Stimulated activated CD8-positive, alpha-beta memory T cell treated with anti-CD3 and anti-CD28 coated beads, Interleukin-2, amount 100 ng/mL, for 1 hour (primary cell): ENCODE data around the gene PHKB.
"Not testable (repeated sequence)": the region's sequence is repeated elsewhere in the genome, so short reads cannot be mapped to it uniquely, and the experiment has no call there.

Source experiments
- DNase-seq, 2 donors: peaks; one replicate each; pipeline ENCODE4 v3.0.0-alpha.2; 2020; ENCODE audit warnings: low read depth in 2 of 2

PHKB gene

DNA sequence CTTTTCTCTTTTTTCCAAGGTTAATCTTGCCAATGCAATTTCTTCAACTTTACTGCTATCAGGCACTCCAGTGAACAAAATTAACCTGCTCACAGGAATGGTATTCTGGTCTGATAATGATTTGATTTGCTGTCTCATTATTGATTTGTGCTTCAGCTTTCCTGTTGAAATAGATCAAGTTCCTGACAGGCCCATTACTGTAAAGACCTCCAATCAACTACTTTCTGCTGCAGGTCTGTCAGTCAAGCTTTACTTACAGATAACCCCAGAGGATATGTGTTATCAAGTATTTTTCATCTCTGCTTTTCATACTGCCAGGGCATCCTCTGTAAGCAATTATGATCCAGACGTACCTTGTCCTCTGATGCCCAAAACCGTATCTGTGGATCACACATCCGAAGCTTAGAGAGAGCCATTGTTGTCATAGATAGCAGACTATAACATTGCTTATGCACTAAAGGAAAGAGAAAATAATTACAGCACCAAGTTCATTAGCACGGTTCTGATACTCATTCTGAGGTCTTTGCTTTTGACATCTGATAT is 215.6 kb downstream of the PHKB start:
- no peak for DNase-seq

DNA sequence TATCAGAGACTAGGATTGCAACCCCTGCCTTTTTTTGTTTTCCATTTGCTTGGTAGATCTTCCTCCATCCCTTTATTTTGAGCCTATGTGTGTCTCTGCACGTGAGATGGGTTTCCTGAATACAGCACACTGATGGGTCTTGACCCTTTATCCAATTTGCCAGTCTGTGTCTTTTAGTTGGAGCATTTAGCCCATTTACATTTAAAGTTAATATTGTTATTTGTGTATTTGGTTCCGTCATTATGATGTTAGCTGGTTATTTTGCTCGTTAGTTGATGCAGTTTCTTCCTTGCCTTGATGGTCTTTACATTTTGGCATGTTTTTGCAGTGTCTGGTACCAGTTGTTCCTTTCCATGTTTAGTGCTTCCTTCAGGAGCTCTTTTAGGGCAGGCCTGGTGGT is 220.4 kb downstream of the PHKB start:
- DNase-seq = not testable (repeated sequence)

DNA sequence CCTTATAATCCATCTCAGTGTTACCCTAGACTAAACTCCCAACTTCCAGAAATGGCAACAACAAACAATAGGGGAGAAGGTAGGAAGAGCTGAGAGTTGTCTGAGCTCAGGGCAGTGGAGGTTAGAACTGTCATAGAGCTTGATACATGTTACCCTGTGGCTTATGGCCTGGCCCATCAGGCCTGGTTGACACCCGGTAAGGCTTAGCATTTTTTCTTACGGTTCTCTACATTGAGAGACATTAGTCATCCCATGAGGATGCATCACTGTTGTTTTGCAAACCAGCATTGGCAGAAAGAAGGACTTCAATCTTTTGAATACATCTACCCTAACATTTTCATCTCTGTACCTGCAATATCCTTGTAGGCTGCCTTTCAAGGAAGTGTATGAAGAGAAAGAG is 226.6 kb downstream of the PHKB start:
- no peak for DNase-seq

DNA sequence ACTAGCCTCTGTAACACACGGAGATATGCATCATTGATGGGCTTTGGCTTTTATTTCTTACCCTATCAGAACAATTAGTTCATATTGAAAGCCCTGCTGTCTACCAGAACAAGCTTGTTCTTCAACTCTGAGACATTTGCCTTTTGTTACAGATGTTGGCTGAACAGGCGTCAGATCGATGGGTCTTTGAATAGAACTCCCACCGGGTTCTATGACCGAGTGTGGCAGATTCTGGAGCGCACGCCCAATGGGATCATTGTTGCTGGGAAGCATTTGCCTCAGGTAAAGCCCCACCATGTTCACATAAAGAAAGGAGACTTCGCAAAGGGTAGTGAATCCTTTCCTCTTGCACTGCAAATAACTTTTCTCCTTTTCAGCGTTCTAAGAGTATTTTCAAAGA is 232.1 kb downstream of the PHKB start:
- DNase-seq = no peak

DNA sequence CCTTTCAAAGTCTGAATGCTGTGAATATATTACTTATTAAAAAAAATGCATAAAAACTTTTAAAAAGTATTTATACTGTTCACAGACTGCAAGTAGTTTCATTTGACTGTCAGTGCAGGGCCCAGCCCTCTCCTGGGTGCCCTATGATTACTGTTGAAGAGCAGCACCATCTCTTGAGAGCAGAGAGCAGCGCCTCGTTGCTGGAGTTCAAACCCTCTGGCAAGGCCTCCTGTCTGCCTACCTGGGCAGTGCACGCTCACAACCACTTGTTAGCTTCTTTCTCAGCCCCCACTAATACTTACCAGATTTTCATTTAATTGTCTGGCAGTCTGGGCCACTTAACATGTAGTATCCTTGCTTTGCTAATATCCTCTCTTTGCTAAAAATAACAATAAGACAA is 233.4 kb downstream of the PHKB start:
- no peak for DNase-seq

DNA sequence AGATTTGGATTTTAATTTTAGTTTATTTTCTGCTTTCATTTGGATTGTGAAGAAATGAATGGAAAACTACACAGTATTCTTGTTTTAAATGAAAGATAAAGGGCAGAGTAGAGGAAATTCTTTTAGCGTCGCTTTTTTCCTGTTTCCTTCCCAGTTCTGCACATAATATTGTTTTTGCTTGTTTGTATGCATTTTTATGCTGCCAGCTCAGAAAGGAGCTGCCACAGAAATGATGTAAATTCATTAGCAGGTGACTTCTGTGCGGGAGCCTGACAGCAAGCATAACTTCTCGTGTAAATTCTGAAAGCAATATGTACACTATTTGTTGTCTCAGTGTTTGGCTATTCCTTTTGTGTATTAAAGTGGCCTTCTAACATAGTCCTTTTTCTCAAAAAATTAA is 234.6 kb downstream of the PHKB start:
- no peak for DNase-seq

DNA sequence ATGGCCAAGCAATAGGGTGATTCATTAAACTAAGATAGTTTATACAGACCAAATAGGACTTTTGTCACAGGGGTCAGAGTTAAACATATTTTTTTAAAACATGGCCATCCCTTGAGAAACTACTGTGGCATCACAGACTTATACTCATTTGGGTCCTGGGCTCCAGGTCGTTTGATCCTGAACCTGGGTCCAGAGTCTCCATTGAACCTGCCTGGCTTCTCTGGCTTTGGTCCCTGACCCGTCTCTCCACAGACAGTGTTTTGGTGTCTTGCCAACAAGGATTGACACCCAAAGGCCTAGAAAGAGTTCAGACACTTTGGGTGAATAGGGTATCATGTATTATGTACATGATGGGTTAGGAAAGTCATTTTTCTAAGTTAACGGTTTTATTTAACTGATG is 236.7 kb downstream of the PHKB start:
- no peak for DNase-seq

DNA sequence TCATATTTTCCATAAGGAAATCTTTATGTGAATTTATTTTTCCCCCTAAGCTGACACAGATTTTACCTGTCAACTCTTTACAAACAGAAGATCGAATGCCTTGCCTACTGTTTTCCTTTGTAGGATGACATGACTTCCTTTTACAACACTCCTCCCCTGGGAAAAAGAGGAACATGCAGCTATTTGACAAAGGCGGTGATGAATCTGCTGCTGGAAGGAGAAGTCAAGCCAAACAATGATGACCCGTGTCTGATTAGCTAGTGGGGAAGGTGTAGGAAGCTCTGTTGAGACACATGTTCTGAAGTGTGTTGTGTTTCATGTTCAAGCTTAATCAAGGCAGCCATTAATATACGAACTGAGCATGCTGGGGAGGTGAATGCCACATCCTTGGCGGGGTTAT is 238.0 kb downstream of the PHKB start:
- no peak for DNase-seq

DNA sequence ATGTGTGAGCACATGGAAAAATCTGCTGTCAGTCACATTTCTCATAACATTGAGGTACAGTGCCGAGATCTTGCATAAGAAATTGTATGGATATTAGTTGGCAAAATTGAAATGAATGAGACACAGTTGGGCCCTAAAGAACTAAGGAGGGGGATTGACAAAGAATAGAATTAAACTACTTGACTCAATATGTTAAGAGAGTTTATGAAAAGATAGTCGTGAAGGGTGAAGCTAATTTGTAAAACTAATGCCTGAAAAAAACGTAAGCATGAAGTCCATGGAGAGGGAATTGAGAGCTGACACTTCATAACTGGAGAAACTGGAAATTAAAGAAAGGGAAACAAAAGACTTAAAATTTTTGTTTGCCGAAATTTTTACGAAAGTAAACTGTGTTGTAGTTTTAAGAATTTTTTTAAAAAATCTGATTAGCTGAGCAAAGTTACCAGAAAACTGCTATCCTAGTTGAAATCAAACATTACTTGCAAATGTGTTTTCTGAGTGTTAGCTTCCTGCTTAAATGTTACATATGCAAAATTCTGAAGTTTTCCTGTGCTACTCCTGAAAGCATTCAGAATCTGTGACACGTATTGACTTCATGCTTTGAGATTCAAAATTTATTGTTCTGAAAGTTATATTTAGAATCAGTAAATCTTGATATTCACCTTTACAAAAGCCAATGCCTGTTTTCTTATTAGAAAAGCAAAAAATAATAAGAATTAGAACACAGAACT is 239.9 kb downstream of the PHKB start:
- no peak for DNase-seq

DNA sequence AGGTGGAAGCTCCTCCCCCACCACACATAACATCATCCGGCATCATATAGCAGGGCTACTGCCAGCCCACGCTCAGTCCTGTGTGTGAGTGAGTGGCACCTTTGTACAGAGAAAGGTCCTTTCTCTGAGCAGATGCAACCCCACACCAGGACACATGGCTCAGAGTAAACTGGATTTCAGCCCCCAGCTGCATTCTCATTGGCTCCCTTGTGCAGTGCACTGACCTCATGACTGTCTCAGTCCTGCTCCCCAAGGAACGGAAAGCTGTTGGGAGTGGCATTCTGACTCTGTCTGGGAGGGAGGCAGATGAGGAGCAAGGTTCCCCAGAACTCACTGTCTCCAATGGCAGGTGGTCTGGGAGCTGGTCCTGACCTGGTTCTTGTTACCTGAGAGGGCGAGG is 244.1 kb downstream of the PHKB start:
- no peak for DNase-seq

DNA sequence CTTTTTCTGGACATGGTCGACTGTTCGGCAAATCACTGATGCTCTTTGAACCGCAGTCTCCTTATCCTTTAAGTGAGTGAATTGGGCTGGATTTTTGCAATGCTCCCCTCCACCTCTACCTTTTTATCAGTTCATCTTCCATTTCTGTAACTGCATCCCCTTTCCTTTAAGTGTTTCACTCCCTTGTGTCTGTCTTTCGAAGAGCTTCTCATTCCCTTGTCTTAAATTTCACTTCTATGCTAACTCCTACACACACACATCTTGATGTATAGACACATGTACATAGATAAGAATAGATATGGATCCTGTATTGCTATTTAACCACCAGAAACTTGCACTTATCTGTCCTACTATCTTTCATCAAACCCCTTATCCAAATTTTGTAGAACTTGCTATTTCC is 250.7 kb downstream of the PHKB start:
- no peak for DNase-seq

DNA sequence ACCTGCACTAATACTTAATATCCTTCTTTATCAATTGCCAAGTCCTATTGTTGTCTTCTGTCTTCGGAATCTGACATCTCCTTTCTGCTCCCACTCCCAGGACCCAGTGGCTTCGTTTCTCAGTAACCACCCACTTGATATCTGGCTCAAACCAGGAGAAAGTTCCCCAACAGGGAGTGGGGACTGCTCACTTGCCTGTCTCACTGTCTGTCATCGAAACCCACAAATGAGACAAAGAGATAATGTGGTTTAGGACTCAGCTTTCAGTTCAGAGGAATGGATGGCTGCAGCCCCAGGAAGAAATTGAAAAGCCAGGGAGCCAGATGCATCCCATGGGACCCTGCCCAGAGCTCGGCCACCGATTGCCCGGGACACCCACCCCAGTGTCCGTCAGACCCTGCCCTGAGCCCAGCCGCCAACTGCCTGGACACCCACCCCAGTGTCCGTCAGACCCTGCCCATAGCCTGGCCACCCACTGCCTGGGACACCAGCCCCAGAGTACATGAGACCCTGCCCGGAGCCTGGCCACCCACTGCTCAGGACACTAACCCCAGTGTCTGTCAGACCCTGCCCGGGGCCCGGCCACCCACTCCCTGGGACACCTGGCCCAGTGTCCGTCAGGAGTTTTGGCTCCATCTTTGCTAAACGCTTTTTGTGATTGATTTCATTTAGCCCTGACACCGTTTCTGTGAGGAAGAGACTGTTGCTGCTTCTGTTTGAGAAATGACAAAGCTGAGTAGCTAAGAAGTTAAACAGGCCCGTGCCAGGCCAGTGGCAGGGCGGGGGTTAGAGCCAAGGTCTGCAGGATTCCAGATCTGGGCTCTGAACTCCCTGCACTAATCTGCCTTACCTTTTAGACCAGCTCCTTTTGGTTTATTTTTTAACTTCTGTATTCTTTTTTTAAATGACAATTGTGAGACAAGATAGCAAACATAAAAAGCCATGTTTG is 251.4 kb downstream of the PHKB start:
- no peak for DNase-seq

DNA sequence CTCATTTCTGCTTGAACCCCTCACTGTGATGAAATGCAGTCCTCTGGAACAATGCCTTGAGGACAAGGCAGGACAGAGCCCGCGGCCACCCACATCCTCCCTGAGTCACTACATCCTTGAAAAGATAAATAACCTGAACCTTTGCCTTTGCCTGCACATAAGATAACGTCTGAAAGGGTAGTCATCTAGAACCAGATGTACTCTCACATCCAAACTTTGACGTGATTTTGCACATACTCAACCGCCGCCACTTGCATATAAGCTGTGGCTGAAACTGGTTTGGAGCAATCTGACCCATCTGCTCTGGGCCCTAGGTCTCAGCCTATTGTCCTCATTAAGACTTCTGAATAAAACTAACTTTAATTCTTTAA is 252.1 kb downstream of the PHKB start:
- no peak for DNase-seq

DNA sequence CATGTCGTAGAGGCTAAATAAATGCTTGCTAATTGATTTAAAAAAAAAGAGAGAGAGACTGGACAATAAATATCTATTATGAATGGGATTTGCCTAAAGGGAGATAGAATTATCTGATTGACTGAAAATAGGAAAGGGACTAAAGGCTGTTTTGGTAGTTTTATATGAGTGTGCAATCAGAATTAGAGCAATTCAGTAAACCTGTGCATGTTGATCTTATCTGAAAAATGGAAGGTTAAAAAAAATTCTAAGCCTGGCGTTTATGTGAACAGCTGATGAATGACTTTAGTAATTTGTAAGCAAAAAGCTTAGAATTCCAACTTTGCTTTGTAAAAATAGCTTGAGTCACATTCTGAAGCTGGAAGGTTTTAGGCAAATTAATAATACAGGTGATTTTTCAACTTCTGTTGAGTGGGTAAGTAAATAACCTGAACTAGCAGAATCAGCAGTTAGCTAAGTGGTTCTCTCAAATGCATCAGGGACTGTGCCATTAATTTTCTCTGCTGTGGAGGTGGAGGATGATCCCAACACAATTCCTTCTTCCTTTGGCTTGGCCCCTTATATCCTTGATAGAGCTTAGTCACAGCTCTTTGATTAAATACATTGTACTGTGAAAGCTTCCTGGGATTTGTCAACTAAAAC is 254.4 kb downstream of the PHKB start:
- DNase-seq = no peak

DNA sequence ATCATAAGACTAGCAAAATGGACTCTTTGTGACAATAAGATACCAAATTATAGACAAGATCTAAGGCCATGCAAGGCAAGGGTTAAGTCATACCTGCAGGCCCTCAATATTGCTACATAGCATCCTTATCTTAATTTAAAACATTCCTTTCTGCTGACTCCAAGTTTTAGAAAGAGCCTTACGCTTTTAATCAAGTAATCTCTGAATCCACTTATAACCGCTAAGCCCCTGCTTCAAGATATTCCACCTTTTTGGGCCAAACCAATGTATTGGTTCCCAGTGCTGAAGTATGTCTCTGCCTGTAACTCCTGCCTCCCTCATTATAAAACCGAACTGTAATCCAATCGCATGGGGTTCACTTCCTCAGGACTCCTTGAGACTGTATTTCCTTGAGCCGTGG is 255.4 kb downstream of the PHKB start:
- no peak for DNase-seq

DNA sequence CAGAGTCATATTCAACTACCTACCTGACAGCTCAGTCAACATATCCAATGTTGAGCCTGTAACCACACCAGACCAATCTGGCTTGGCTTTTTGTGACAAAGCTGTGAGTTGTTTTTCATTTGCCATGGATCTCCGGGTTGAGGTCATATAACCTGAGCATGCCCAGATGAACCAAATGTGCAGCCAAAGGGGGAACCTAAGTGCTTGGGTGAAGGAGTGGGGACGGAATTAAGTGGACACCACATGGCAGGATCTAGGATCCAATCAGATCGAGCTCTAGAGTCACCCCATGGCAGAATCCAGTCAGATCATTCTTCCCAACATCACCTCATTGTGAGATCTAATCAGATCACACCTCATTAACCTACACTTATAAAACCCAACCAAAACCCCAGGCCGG is 258.6 kb downstream of the PHKB start:
- no peak for DNase-seq

DNA sequence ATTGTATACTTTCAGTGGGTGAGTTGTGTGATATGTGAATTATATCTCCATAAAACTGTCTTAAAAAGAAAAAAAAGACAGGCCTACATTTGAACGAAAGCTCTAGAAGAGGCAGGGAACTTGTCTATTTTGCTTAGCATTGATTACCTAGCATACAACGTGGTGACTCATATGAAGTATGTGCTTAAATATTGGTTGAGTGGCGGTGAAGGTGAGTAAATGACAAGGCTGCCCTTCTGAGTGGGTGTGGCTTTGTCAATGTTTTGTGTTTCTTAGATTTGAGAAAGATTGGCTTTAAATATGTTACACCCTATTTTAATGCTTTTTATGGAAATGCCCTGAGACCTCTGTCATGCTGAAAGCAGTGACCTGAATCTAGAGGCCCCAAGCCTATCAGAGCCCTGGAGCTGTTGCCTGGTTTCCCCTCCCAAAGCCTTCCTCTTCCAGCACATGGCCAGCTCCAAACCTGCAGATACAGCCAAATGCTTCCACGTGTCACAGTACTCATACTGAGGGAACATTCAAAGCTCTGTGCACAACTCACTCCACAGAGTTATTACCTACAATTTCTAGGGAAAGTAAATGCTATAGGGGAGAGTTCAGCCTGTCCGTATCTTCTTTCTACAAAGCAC is 260.0 kb downstream of the PHKB start:
- no peak for DNase-seq

DNA sequence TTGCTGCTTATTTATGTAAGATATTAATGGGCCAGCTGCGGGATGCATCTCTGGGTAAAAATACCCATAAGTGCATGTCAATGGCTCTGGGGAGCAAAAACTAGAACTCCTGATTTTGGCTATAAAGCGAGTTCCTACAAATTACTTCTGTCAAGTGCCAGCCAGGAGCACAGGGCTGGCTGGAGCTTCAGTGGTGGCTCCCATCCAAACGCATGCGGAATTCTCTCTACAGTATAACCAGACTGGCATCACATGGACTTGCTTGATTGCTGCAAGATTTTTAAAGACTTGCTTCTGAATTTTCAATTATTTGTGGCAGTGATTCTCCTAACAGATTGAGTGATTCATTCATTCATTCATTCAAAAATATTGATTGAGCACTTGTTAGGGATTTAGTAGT is 260.9 kb downstream of the PHKB start:
- DNase-seq = no peak

DNA sequence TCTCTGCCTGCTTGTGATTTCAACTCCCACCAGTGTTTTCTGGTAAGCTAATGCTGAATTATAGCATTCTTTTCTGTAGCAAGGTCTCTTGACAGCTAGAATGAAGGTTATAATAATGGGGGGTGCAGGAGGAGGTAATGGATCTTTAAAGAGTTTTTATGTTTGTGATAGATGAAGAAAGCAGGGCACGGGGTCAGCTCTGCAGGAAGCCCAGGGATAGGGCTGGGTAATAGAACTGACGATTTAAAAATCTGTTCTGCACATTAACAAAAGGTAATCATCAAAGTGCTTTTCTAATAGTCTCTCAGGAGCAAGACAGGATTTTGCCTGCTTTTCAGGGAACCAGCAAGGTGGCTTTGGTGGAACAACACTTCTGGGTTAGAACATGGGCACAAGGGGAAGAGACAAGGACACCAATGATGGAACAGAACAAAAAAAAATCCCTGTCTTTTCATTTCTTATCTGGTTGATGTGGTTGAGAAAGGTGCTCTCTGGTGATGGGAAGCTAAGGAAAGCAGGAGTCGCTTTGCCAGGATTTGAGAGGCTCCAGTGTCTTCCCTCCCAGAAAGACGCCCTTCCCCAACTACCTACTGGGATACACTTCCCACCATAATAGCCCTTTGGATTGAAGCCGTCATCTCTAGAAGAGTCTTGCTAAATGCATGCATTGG is 263.1 kb downstream of the PHKB start:
- no peak for DNase-seq

DNA sequence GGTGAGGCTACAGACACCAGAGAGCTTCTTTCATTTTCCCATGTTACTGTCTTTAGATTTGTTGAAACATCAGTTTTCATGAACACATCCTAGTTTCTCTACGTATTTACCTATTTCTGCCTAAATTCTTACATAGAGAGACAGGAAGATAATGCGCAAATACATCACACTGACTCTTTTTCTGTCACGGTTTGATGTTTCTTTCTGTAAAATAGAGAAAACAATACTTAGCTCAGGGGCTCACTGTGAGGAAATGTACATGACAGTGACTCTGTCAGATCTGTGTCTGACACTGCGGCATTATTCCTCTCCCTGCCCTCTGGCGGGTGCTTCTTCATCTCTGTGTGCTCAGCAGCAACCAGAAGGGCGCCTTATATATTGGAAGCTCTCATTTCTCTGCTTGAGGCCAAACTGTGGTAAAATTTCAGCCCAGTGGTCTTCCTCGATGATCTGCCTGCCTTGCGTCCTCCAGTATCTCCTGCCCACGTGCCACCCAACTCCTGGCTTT is 264.1 kb downstream of the PHKB start:
- no peak for DNase-seq

DNA sequence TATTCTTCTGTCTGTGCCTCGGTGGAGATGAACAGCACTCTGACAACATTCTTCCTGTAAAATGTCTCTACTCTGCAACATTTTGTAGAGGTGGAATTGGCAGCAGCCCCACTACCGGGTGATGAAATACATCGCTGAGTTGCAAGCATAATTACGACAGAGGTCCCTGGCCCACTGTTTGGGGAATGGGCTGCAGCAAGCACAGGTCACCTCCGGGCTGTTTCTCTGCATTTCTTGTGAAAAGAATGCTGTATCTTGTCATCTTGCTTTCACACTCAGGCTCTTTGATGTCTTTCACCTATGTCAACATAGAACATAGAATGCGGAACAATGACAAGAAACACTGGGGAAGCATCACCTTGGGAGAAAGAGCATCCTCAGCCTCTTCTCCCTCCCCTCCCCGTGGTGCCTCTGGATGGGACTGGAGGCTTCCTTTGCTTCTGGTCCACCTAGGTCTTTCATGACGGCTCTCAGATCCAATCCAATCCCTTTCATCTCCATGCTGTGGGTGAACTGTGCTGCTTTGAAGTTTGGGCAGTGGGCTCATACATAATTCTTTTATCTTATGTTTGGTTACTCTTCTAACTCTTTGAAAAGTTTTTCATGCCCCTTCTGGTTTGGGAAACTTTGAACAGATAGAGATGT is 265.0 kb downstream of the PHKB start:
- DNase-seq = no peak
